GM12873 (cell line): ENCODE data around the gene REEP1.

Source experiments
- CTCF ChIP-seq: IDR thresholded peaks from 2 replicates; pipeline ENCODE4 v1.5.1; 2012; ENCODE audit warnings: low read depth, mild to moderate bottlenecking, moderate library complexity, low read length, control low read depth; ENCODE audit not compliant: insufficient read depth; ENCODE audit errors: missing control alignments

REEP1 gene

GRCh38 chr2:86175828-86176227 lies 161.6 kb downstream of the REEP1 start:
- TF ChIP-seq CTCF = no peak

- TF ChIP-seq CTCF = no peak
Observed at GRCh38 chr2:86174445-86174844, 163.0 kb downstream of the REEP1 start.

GRCh38 chr2:86172610-86173009 lies 164.8 kb downstream of the REEP1 start:
- TF ChIP-seq CTCF = no peak

- no peak for TF ChIP-seq CTCF
Observed at GRCh38 chr2:86171295-86171694, 166.1 kb downstream of the REEP1 start.

GRCh38 chr2:86170449-86170848 lies 167.0 kb downstream of the REEP1 start:
- no peak for TF ChIP-seq CTCF
